Measurements from ENCODE around the gene TIMM8B.

The TIMM8B gene

GRCh38 chr11:112106070-112106469 is 19.5 kb upstream of the TIMM8B start:
- no peak overlapping the region for H3K27ac ChIP-seq (replicated peaks; ENCODE audit: low read length)
- H2AFZ ChIP-seq (ENCODE audit: low read length): no peak overlapping the region
- no CpG with 5 or more reads among the region's 8 CpGs for WGBS, 2 donors (ENCODE audit: extremely low coverage in 2 of 2, insufficient read length in 2 of 2, insufficient replicate concordance in 1 of 2)
- H2BK5ac ChIP-seq (ENCODE audit: low read length): no peak overlapping the region
- no peak overlapping the region for H2BK120ac ChIP-seq (ENCODE audit: low read depth, low read length)
- no peaks in the 10 kb centered on the region for H3K9me3 ChIP-seq (replicated peaks in 1 of 2; ENCODE audit: control insufficient read depth in 2 of 2, insufficient read depth in 1 of 2, low read depth in 1 of 2, low read length in 2 of 2)
- no peak overlapping the region for H3K18ac ChIP-seq (ENCODE audit: low read length)
- no peak overlapping the region for H3K4me2 ChIP-seq (ENCODE audit: insufficient read depth, low read length, poor library complexity, severe bottlenecking)
- no peak for DNase-seq (ENCODE audit: low spot score)
- no peaks in the 10 kb centered on the region for H3K4me1 ChIP-seq (ENCODE audit: control insufficient read depth in 2 of 2, insufficient read depth in 1 of 2, low read depth in 1 of 2, low read length in 2 of 2)
- no peak overlapping the region for H3K9ac ChIP-seq (ENCODE audit: low read depth, low read length, poor library complexity)
- no peak overlapping the region for H3K4me3 ChIP-seq (ENCODE audit: low read length in 2 of 2)
- H4K91ac ChIP-seq (ENCODE audit: low read depth, low read length, poor library complexity): no peak overlapping the region
- H4K8ac ChIP-seq (ENCODE audit: low read depth, low read length): no peak overlapping the region
- H3K36me3 ChIP-seq (replicated peaks in 1 of 2; ENCODE audit: control insufficient read depth in 2 of 2, insufficient read depth in 2 of 2, low read length in 2 of 2): no peaks in the 10 kb centered on the region
- H2BK12ac ChIP-seq (ENCODE audit: low read length): no peak overlapping the region
- H3K79me1 ChIP-seq (ENCODE audit: low read depth, low read length): no peaks in the 10 kb centered on the region
- no peak overlapping the region for H2BK15ac ChIP-seq (ENCODE audit: low read length)
- no peak overlapping the region for H3K14ac ChIP-seq (ENCODE audit: low read length)
- H2AK5ac ChIP-seq (ENCODE audit: low read depth, low read length): no peak overlapping the region
- H3K27me3 ChIP-seq (ENCODE audit: control insufficient read depth in 3 of 3, insufficient read depth in 3 of 3, low read depth in 1 of 3, low read length in 3 of 3): no peaks in the 10 kb centered on the region
- no peak overlapping the region for H3K23ac ChIP-seq (ENCODE audit: low read depth, low read length, poor library complexity)
- no peak overlapping the region for H3K4ac ChIP-seq (ENCODE audit: low read length)

GRCh38 chr11:112103446-112103845 is 16.9 kb upstream of the TIMM8B start:
- H3K23ac ChIP-seq (ENCODE audit: low read depth, low read length, poor library complexity): no peak overlapping the region
- H2AK5ac ChIP-seq (ENCODE audit: low read depth, low read length): no peak overlapping the region
- H3K9me3 ChIP-seq (replicated peaks in 1 of 2; ENCODE audit: control insufficient read depth in 2 of 2, insufficient read depth in 1 of 2, low read depth in 1 of 2, low read length in 2 of 2): no peaks in the 10 kb centered on the region
- H3K27ac ChIP-seq (replicated peaks; ENCODE audit: low read length): no peak overlapping the region
- H2BK120ac ChIP-seq (ENCODE audit: low read depth, low read length): no peak overlapping the region
- H3K14ac ChIP-seq (ENCODE audit: low read length): no peak overlapping the region
- no peak overlapping the region for H3K4ac ChIP-seq (ENCODE audit: low read length)
- H3K9ac ChIP-seq (ENCODE audit: low read depth, low read length, poor library complexity): no peak overlapping the region
- H3K4me2 ChIP-seq (ENCODE audit: insufficient read depth, low read length, poor library complexity, severe bottlenecking): no peak overlapping the region
- no peak overlapping the region for H2BK15ac ChIP-seq (ENCODE audit: low read length)
- no peak overlapping the region for H3K18ac ChIP-seq (ENCODE audit: low read length)
- H2BK12ac ChIP-seq (ENCODE audit: low read length): no peak overlapping the region
- no peak overlapping the region for H2AFZ ChIP-seq (ENCODE audit: low read length)
- no peaks in the 10 kb centered on the region for H3K27me3 ChIP-seq (ENCODE audit: control insufficient read depth in 3 of 3, insufficient read depth in 3 of 3, low read depth in 1 of 3, low read length in 3 of 3)
- no peaks in the 10 kb centered on the region for H3K79me1 ChIP-seq (ENCODE audit: low read depth, low read length)
- H2BK5ac ChIP-seq (ENCODE audit: low read length): no peak overlapping the region
- no peaks in the 10 kb centered on the region for H3K4me1 ChIP-seq (ENCODE audit: control insufficient read depth in 2 of 2, insufficient read depth in 1 of 2, low read depth in 1 of 2, low read length in 2 of 2)
- no peak for DNase-seq (ENCODE audit: low spot score)
- no peak overlapping the region for H3K4me3 ChIP-seq (ENCODE audit: low read length in 2 of 2)
- H4K91ac ChIP-seq (ENCODE audit: low read depth, low read length, poor library complexity): no peak overlapping the region
- no peaks in the 10 kb centered on the region for H3K36me3 ChIP-seq (replicated peaks in 1 of 2; ENCODE audit: control insufficient read depth in 2 of 2, insufficient read depth in 2 of 2, low read length in 2 of 2)
- no peak overlapping the region for H4K8ac ChIP-seq (ENCODE audit: low read depth, low read length)
- no CpG with 5 or more reads among the region's 6 CpGs for WGBS, 2 donors (ENCODE audit: extremely low coverage in 2 of 2, insufficient read length in 2 of 2, insufficient replicate concordance in 1 of 2)

GRCh38 chr11:112100462-112100861 is 13.9 kb upstream of the TIMM8B start:
- Histone ChIP-seq H3K36me3 (replicated peaks in 1 of 2; ENCODE audit: control insufficient read depth in 2 of 2, insufficient read depth in 2 of 2, low read length in 2 of 2) (peaks cover 0 to 19% of the 10 kb centered on the region in 2 donors), H2AFZ (ENCODE audit: low read length) (no peak overlapping the region), H4K91ac (ENCODE audit: low read depth, low read length, poor library complexity) (no peak overlapping the region), H2BK12ac (ENCODE audit: low read length) (no peak overlapping the region), H3K4me3 (ENCODE audit: low read length in 2 of 2) (no peak overlapping the region), H4K8ac (ENCODE audit: low read depth, low read length) (no peak overlapping the region), H3K14ac (ENCODE audit: low read length) (no peak overlapping the region), H2AK5ac (ENCODE audit: low read depth, low read length) (no peak overlapping the region), H3K9me3 (replicated peaks in 1 of 2; ENCODE audit: control insufficient read depth in 2 of 2, insufficient read depth in 1 of 2, low read depth in 1 of 2, low read length in 2 of 2) (no peaks in the 10 kb centered on the region), H3K4ac (ENCODE audit: low read length) (no peak overlapping the region), H3K23ac (ENCODE audit: low read depth, low read length, poor library complexity) (no peak overlapping the region), H3K79me1 (ENCODE audit: low read depth, low read length) (no peaks in the 10 kb centered on the region), H3K4me2 (ENCODE audit: insufficient read depth, low read length, poor library complexity, severe bottlenecking) (no peak overlapping the region), H3K18ac (ENCODE audit: low read length) (no peak overlapping the region), H3K27ac (replicated peaks; ENCODE audit: low read length) (no peak overlapping the region), H2BK120ac (ENCODE audit: low read depth, low read length) (no peak overlapping the region), H2BK15ac (ENCODE audit: low read length) (no peak overlapping the region), H3K27me3 (ENCODE audit: control insufficient read depth in 3 of 3, insufficient read depth in 3 of 3, low read depth in 1 of 3, low read length in 3 of 3) (no peaks in the 10 kb centered on the region), H3K4me1 (ENCODE audit: control insufficient read depth in 2 of 2, insufficient read depth in 1 of 2, low read depth in 1 of 2, low read length in 2 of 2) (no peaks in the 10 kb centered on the region), H2BK5ac (ENCODE audit: low read length) (no peak overlapping the region), H3K9ac (ENCODE audit: low read depth, low read length, poor library complexity) (no peak overlapping the region)
- no peak for DNase-seq (ENCODE audit: low spot score)
- no CpG with 5 or more reads among the region's 2 CpGs for WGBS, 2 donors (ENCODE audit: extremely low coverage in 2 of 2, insufficient read length in 2 of 2, insufficient replicate concordance in 1 of 2)

GRCh38 chr11:112097734-112098528 is 11.4 kb upstream of the TIMM8B start:
- H3K27me3 ChIP-seq (ENCODE audit: control insufficient read depth in 3 of 3, insufficient read depth in 3 of 3, low read depth in 1 of 3, low read length in 3 of 3): no peaks in the 10 kb centered on the region
- WGBS, 2 donors (ENCODE audit: extremely low coverage in 2 of 2, insufficient read length in 2 of 2, insufficient replicate concordance in 1 of 2): no CpG with 5 or more reads among the region's 11 CpGs

More at GRCh38 chr11:112097734-112098528, 11.4 kb upstream of the TIMM8B start:
- no peak overlapping the region for H3K18ac ChIP-seq (ENCODE audit: low read length)
- peaks cover 1 to 39% of the 10 kb centered on the region in 2 donors for H3K36me3 ChIP-seq (replicated peaks in 1 of 2; ENCODE audit: control insufficient read depth in 2 of 2, insufficient read depth in 2 of 2, low read length in 2 of 2)
- H3K4me1 ChIP-seq (ENCODE audit: control insufficient read depth in 2 of 2, insufficient read depth in 1 of 2, low read depth in 1 of 2, low read length in 2 of 2): no peaks in the 10 kb centered on the region
- no peak overlapping the region for H4K8ac ChIP-seq (ENCODE audit: low read depth, low read length)
- no peak overlapping the region for H2BK5ac ChIP-seq (ENCODE audit: low read length)
- H2BK12ac ChIP-seq (ENCODE audit: low read length): no peak overlapping the region
- H4K91ac ChIP-seq (ENCODE audit: low read depth, low read length, poor library complexity): no peak overlapping the region
- H3K9ac ChIP-seq (ENCODE audit: low read depth, low read length, poor library complexity): no peak overlapping the region
- no peaks in the 10 kb centered on the region for H3K9me3 ChIP-seq (replicated peaks in 1 of 2; ENCODE audit: control insufficient read depth in 2 of 2, insufficient read depth in 1 of 2, low read depth in 1 of 2, low read length in 2 of 2)
- H3K27ac ChIP-seq (replicated peaks; ENCODE audit: low read length): no peak overlapping the region
- H3K4ac ChIP-seq (ENCODE audit: low read length): no peak overlapping the region
- DNase-seq (ENCODE audit: low spot score): no peak
- H2AFZ ChIP-seq (ENCODE audit: low read length): no peak overlapping the region
- no peak overlapping the region for H3K14ac ChIP-seq (ENCODE audit: low read length)
- no peak overlapping the region for H2BK15ac ChIP-seq (ENCODE audit: low read length)
- H3K79me1 ChIP-seq (ENCODE audit: low read depth, low read length): no peaks in the 10 kb centered on the region
- no peak overlapping the region for H2BK120ac ChIP-seq (ENCODE audit: low read depth, low read length)
- H3K23ac ChIP-seq (ENCODE audit: low read depth, low read length, poor library complexity): no peak overlapping the region
- no peak overlapping the region for H3K4me2 ChIP-seq (ENCODE audit: insufficient read depth, low read length, poor library complexity, severe bottlenecking)
- H2AK5ac ChIP-seq (ENCODE audit: low read depth, low read length): no peak overlapping the region
- no peak overlapping the region for H3K4me3 ChIP-seq (ENCODE audit: low read length in 2 of 2)
